ENCODE data around the gene PLA2G6. TPM values are rescaled to one million over a fixed set of nuclear protein-coding genes. Genes with fewer than 3 reads are reported as not detected.
A peak's percentile ranks its signal among the peaks of the same experiment; 100 is the strongest.

Gene PLA2G6
- total and polyA plus RNA-seq, 12 donors = 6.0 to 35.1 (median 13.5) TPM

- H3K4me3 ChIP-seq = no peak overlapping the region
- H3K27ac ChIP-seq = peak overlapping the region in 1 of 10 donors; percentile 58
- H3K27me3 ChIP-seq = no peaks in the 10 kb centered on the region
- no peaks in the 10 kb centered on the region for H3K9me3 ChIP-seq
- ATAC-seq (no peak), DNase-seq (no peak)
- peaks cover 6 to 31% (median 22%) of the 10 kb centered on the region in 9 donors for H3K4me1 ChIP-seq
- H3K36me3 ChIP-seq = peaks cover 0 to 25% (median 0%) of the 10 kb centered on the region in 9 donors
- no peak for TF ChIP-seq CTCF (IDR thresholded peaks at IDR 0.05)
- intact Hi-C loops (cut with DNase I) = loop anchor here in 1 of 10 donors (5.0 kb wide), 1 partner anchor 54 kb away; no protein-coding TSS in a partner anchor
- 93 to 94% methylated on average over 6 of the region's 6 CpGs for WGBS, 2 donors
Observed at GRCh38 chr22:38213319-38213989, 31.8 kb upstream of the PLA2G6 start.

- 75 to 87% methylated on average over 2 of the region's 2 CpGs for WGBS, 2 donors
- peaks cover 0 to 25% (median 0%) of the 10 kb centered on the region in 9 donors for H3K36me3 ChIP-seq
- ATAC-seq = no peak
Observed at GRCh38 chr22:38212442-38212841, 30.8 kb upstream of the PLA2G6 start.

GRCh38 chr22:38211556-38211955, 29.9 kb upstream of the PLA2G6 start:
- H3K9me3 ChIP-seq = no peaks in the 10 kb centered on the region
- H3K27ac ChIP-seq = no peak overlapping the region
- no peak for DNase-seq
- H3K36me3 ChIP-seq = peaks cover 0 to 22% (median 0%) of the 10 kb centered on the region in 9 donors
- H3K27me3 ChIP-seq = no peaks in the 10 kb centered on the region
- no peak overlapping the region for H3K4me3 ChIP-seq
- ATAC-seq = no peak
- H3K4me1 ChIP-seq = peaks cover 0 to 24% (median 15%) of the 10 kb centered on the region in 9 donors
- WGBS, 2 donors = 92 to 97% methylated on average over 7 of the region's 7 CpGs
- intact Hi-C loops (cut with DNase I) = loop anchor here in 1 of 10 donors (5.0 kb wide), 1 partner anchor 56 kb away; no protein-coding TSS in a partner anchor
- no peak for TF ChIP-seq CTCF (IDR thresholded peaks at IDR 0.05)

More at GRCh38 chr22:38212442-38212841, 30.8 kb upstream of the PLA2G6 start:
- Histone ChIP-seq H3K27ac (no peak overlapping the region), H3K4me3 (no peak overlapping the region), H3K27me3 (no peaks in the 10 kb centered on the region), H3K9me3 (no peaks in the 10 kb centered on the region), H3K4me1 (peaks cover 0 to 24% (median 15%) of the 10 kb centered on the region in 9 donors)
- intact Hi-C loops (cut with DNase I) = loop anchor here in 1 of 10 donors (5.0 kb wide), 1 partner anchor 55 kb away; no protein-coding TSS in a partner anchor
- DNase-seq = no peak
- no peak for TF ChIP-seq CTCF (IDR thresholded peaks at IDR 0.05)

- no peak for DNase-seq
- Histone ChIP-seq H3K9me3 (no peaks in the 10 kb centered on the region), H3K27me3 (no peaks in the 10 kb centered on the region), H3K4me3 (no peak overlapping the region), H3K36me3 (peaks cover 0 to 8% (median 0%) of the 10 kb centered on the region in 9 donors), H3K4me1 (peaks cover 7 to 35% (median 27%) of the 10 kb centered on the region in 9 donors), H3K27ac (no peak overlapping the region)
- TF ChIP-seq CTCF (IDR thresholded peaks at IDR 0.05) = no peak
- ATAC-seq = no peak
- intact Hi-C loops (cut with DNase I) = loop anchor here in 4 of 10 donors (5.0 to 10.0 kb wide), 3 partner anchors 94 to 106 kb away; partner anchors contain the start of genes BAIAP2L2 (in 2 of the 4) and CSNK1E (in 2 of the 4)
- WGBS, 2 donors = 65 to 70% methylated on average over 6 of the region's 6 CpGs
Observed at GRCh38 chr22:38208551-38208968, 26.9 kb upstream of the PLA2G6 start.
